H1 (cell line): ENCODE data around the gene APC2.

Experiments used
- ZNF274 ChIP-seq: IDR thresholded peaks from 2 replicates; pipeline ENCODE4 v1.7.0; 2012; ENCODE audit warnings: low read length, borderline replicate concordance; ENCODE audit errors: extremely low read depth
- TF ChIP-seq, protein P1 (sequence below), 3 experiments: IDR thresholded peaks; 1 replicate in 2 of 3; 2 replicates in 1 of 3; pipeline versions ENCODE4 v1.5.1 to v1.6.1; 2011; ENCODE audit warnings: low read length in 3 of 3, mild to moderate bottlenecking in 3 of 3, inconsistent platforms in 2 of 3, low read depth in 1 of 3, moderate library complexity in 1 of 3; ENCODE audit not compliant: insufficient read depth in 1 of 3; ENCODE audit errors: control extremely low read depth in 1 of 3

DNA sequence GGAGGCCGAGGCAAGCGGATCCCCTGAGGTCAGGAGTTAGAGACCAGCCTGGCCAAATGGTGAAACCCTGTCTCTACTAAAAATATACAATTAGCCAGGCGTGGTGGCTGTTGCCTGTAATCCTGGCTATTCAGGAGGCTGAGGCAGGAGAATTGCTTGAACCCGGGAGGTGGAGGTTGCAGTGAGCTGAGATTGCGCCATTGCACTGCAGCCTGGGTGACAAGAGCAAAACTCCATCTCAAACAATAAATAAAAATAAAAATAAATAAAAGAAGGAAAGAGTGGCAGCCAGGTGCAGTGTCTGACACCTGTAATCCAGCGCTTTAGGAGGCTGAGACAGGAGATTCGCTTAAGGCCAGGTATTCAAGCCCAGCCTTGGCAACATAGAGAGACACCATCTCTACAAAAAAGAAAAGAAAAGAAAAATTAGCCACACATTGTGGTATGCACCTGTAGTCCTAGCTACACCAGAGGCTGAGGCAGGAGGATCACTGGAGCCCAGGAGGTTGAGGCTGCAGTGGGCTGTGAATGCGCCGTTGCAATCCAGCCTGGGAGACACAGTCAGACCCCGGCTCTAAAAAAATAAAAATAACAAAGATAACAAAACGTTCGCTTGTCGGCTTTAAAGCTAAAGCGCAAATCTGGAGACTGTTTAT is 52.6 kb downstream of the APC2 start:
- no peak for TF ChIP-seq ZNF274
- TF ChIP-seq, protein P1, sequence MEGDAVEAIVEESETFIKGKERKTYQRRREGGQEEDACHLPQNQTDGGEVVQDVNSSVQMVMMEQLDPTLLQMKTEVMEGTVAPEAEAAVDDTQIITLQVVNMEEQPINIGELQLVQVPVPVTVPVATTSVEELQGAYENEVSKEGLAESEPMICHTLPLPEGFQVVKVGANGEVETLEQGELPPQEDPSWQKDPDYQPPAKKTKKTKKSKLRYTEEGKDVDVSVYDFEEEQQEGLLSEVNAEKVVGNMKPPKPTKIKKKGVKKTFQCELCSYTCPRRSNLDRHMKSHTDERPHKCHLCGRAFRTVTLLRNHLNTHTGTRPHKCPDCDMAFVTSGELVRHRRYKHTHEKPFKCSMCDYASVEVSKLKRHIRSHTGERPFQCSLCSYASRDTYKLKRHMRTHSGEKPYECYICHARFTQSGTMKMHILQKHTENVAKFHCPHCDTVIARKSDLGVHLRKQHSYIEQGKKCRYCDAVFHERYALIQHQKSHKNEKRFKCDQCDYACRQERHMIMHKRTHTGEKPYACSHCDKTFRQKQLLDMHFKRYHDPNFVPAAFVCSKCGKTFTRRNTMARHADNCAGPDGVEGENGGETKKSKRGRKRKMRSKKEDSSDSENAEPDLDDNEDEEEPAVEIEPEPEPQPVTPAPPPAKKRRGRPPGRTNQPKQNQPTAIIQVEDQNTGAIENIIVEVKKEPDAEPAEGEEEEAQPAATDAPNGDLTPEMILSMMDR (IDR thresholded peaks at IDR 0.05; ENCODE audit: control extremely low read depth in 1 of 3, insufficient read depth in 1 of 3, low read depth in 1 of 3, low read length in 3 of 3) = no peak
